Mesenchymal stem cell (in vitro differentiated cells and primary cell): ENCODE measurements around the gene VPS37B.

Source experiments
- DNase-seq: peaks from one replicate; pipeline ENCODE4 v3.0.0-alpha.2; 2013
- H2AFZ ChIP-seq: one replicate; pipeline ENCODE4 v1.6.1; 2013; ENCODE audit warnings: low read depth, mild to moderate bottlenecking, control low read depth, inconsistent platforms, low read length, moderate library complexity
- H2AK5ac ChIP-seq: 2 replicates; pipeline ENCODE4 v1.6.1; 2013; ENCODE audit warnings: low read length, moderate library complexity, mild to moderate bottlenecking, inconsistent platforms; ENCODE audit not compliant: severe bottlenecking
- H2BK120ac ChIP-seq: one replicate; pipeline ENCODE4 v1.6.1; 2013; ENCODE audit warnings: low read depth, mild to moderate bottlenecking, inconsistent platforms, low read length, moderate library complexity
- H2BK12ac ChIP-seq, 2 experiments: one replicate each; pipeline ENCODE4 v1.6.1; 2013; ENCODE audit warnings: inconsistent platforms in 2 of 2, low read length in 2 of 2, mild to moderate bottlenecking in 2 of 2, moderate library complexity in 2 of 2, control low read depth in 1 of 2
- H2BK15ac ChIP-seq: one replicate; pipeline ENCODE4 v1.6.1; 2013; ENCODE audit warnings: mild to moderate bottlenecking, low read depth, inconsistent platforms; ENCODE audit not compliant: poor library complexity, severe bottlenecking
- H2BK5ac ChIP-seq: 2 replicates; pipeline ENCODE4 v1.6.1; 2013; ENCODE audit warnings: low read depth, mild to moderate bottlenecking, low read length, control low read depth, inconsistent platforms; ENCODE audit not compliant: poor library complexity, severe bottlenecking
- H3K14ac ChIP-seq, 2 experiments: one replicate each; pipeline ENCODE4 v1.6.1; 2013; ENCODE audit warnings: inconsistent platforms in 2 of 2, low read length in 2 of 2, control low read depth in 1 of 2, mild to moderate bottlenecking in 1 of 2, moderate library complexity in 1 of 2
- H3K18ac ChIP-seq, 2 experiments: one replicate each; pipeline ENCODE4 v1.6.1; 2013; ENCODE audit warnings: inconsistent platforms in 2 of 2, low read length in 2 of 2, control low read depth in 1 of 2, low read depth in 1 of 2, mild to moderate bottlenecking in 1 of 2
- H3K23ac ChIP-seq, 2 experiments: one replicate each; pipeline ENCODE4 v1.6.1; 2013; ENCODE audit warnings: inconsistent platforms in 2 of 2, low read length in 2 of 2, mild to moderate bottlenecking in 2 of 2, moderate library complexity in 2 of 2, control low read depth in 1 of 2
- H3K27ac ChIP-seq: 2 replicates; pipeline ENCODE4 v1.5.1; 2013; ENCODE audit warnings: mild to moderate bottlenecking, moderate library complexity, low read length, control low read depth, inconsistent platforms; ENCODE audit not compliant: poor library complexity, severe bottlenecking
- H3K27me3 ChIP-seq, 2 experiments: 2 replicates each; pipeline versions ENCODE4 v1.6.1 to v1.7.0; 2013; ENCODE audit warnings: low read length in 2 of 2, mild to moderate bottlenecking in 2 of 2, moderate library complexity in 2 of 2, control low read depth in 1 of 2, inconsistent platforms in 1 of 2; ENCODE audit not compliant: control insufficient read depth in 1 of 2, insufficient read depth in 1 of 2
- H3K36me3 ChIP-seq, 2 experiments: 2 replicates each; pipeline versions ENCODE4 v1.6.1 to v1.7.0; 2013; ENCODE audit warnings: low read length in 2 of 2, control low read depth in 1 of 2, inconsistent platforms in 1 of 2, low read depth in 1 of 2, mild to moderate bottlenecking in 1 of 2; ENCODE audit not compliant: insufficient read depth in 2 of 2, control insufficient read depth in 1 of 2
- H3K4ac ChIP-seq, 2 experiments: one replicate each; pipeline ENCODE4 v1.6.1; 2013; ENCODE audit warnings: inconsistent platforms in 2 of 2, low read length in 2 of 2, mild to moderate bottlenecking in 2 of 2, moderate library complexity in 2 of 2, control low read depth in 1 of 2, low read depth in 1 of 2
- H3K4me1 ChIP-seq: 2 replicates; pipeline ENCODE4 v1.6.1; 2013; ENCODE audit warnings: low read depth, low read length, control low read depth; ENCODE audit not compliant: control insufficient read depth, insufficient read depth
- H3K4me2 ChIP-seq: 2 replicates; pipeline ENCODE4 v1.6.1; 2013; ENCODE audit warnings: low read length, mild to moderate bottlenecking, inconsistent platforms; ENCODE audit not compliant: poor library complexity, severe bottlenecking
- H3K4me3 ChIP-seq, 2 experiments: 2 replicates each; pipeline versions ENCODE4 v1.5.1 to v1.7.0; 2013; ENCODE audit warnings: low read length in 2 of 2, mild to moderate bottlenecking in 2 of 2, control low read depth in 1 of 2, low read depth in 1 of 2; ENCODE audit not compliant: insufficient read depth in 1 of 2
- H3K79me1 ChIP-seq: replicated peaks from 2 replicates; pipeline ENCODE4 v1.6.1; 2013; ENCODE audit warnings: mild to moderate bottlenecking, control low read depth, low read length, inconsistent platforms; ENCODE audit not compliant: poor library complexity, severe bottlenecking
- H3K9ac ChIP-seq: 2 replicates; pipeline ENCODE4 v1.7.0; 2013; ENCODE audit warnings: mild to moderate bottlenecking, low read length, moderate library complexity
- H3K9me3 ChIP-seq: 2 replicates; pipeline ENCODE4 v1.7.0; 2013; ENCODE audit warnings: mild to moderate bottlenecking, low read length; ENCODE audit not compliant: control insufficient read depth
- H4K8ac ChIP-seq: one replicate; pipeline ENCODE4 v1.6.1; 2013; ENCODE audit warnings: inconsistent platforms, mild to moderate bottlenecking, low read length, moderate library complexity
- H4K91ac ChIP-seq: one replicate; pipeline ENCODE4 v1.6.1; 2013; ENCODE audit warnings: mild to moderate bottlenecking, low read length, inconsistent platforms
- WGBS: methylation state at CpG from one replicate; pipeline ENCODE4 v1.1.7; 2013; ENCODE audit warnings: mixed read lengths; 5-methylcytosine and 5-hydroxymethylcytosine counted together

Gene VPS37B

GRCh38 chr12:122854554-122854953 is 41.4 kb downstream of the VPS37B start:
- Histone ChIP-seq H3K18ac (no peak overlapping the region), H3K9me3 (no peaks in the 10 kb centered on the region), H3K79me1 (peaks cover 12% of the 10 kb centered on the region), H3K27ac (no peak overlapping the region), H4K8ac (no peak overlapping the region), H3K23ac (no peak overlapping the region), H2AK5ac (no peak overlapping the region), H3K4ac (no peak overlapping the region), H2BK5ac (no peak overlapping the region), H2AFZ (no peak overlapping the region), H3K27me3 (no peaks in the 10 kb centered on the region), H2BK12ac (no peak overlapping the region), H2BK15ac (no peak overlapping the region), H3K9ac (no peak overlapping the region), H3K4me1 (peaks cover 17% of the 10 kb centered on the region), H3K14ac (no peak overlapping the region), H2BK120ac (no peak overlapping the region), H3K4me3 (no peak overlapping the region), H3K36me3 (peaks cover 3 to 80% of the 10 kb centered on the region in 2 experiments), H4K91ac (no peak overlapping the region), H3K4me2 (no peak overlapping the region)
- 94% methylated on average over 16 of the region's 17 CpGs for WGBS
- no peak for DNase-seq

- no peak overlapping the region for H4K8ac ChIP-seq
- no peak overlapping the region for H2BK120ac ChIP-seq
- H3K27ac ChIP-seq: no peak overlapping the region
- H3K4me3 ChIP-seq: no peak overlapping the region
- no peak overlapping the region for H3K18ac ChIP-seq
- H3K4me1 ChIP-seq: peaks cover 17% of the 10 kb centered on the region
- peak overlapping the region in 1 of 2 experiments; percentile 6 for H3K4ac ChIP-seq
- H2AFZ ChIP-seq: no peak overlapping the region
- no peak overlapping the region for H3K14ac ChIP-seq
- H2BK12ac ChIP-seq: peak overlapping the region in 1 of 2 experiments; percentile 23
- H3K27me3 ChIP-seq: no peaks in the 10 kb centered on the region
- DNase-seq: no peak
- no peak overlapping the region for H2AK5ac ChIP-seq
- H3K23ac ChIP-seq: no peak overlapping the region
- H3K36me3 ChIP-seq: peaks cover 3 to 80% of the 10 kb centered on the region in 2 experiments
- H2BK15ac ChIP-seq: no peak overlapping the region
- no peak overlapping the region for H2BK5ac ChIP-seq
- WGBS: 92% methylated on average over 16 of the region's 17 CpGs
- H3K4me2 ChIP-seq: no peak overlapping the region
- peaks cover 16% of the 10 kb centered on the region for H3K79me1 ChIP-seq
- H3K9me3 ChIP-seq: no peaks in the 10 kb centered on the region
- H3K9ac ChIP-seq: no peak overlapping the region
- peak overlapping the region; percentile 59 for H4K91ac ChIP-seq
Measured at GRCh38 chr12:122853582-122854245, 42.2 kb downstream of the VPS37B start.

- no peak overlapping the region for H3K27ac ChIP-seq
- H3K4me1 ChIP-seq: peaks cover 18% of the 10 kb centered on the region
- H3K79me1 ChIP-seq: peaks cover 26% of the 10 kb centered on the region
- no peak overlapping the region for H3K4me2 ChIP-seq
- no peak overlapping the region for H2AFZ ChIP-seq
- H3K27me3 ChIP-seq: no peaks in the 10 kb centered on the region
- H3K14ac ChIP-seq: no peak overlapping the region
- no peak overlapping the region for H4K91ac ChIP-seq
- H3K36me3 ChIP-seq: peaks cover 3 to 79% of the 10 kb centered on the region in 2 experiments
- no peak overlapping the region for H2BK120ac ChIP-seq
- DNase-seq: no peak
- peak overlapping the region in 1 of 2 experiments; percentile 60 for H2BK12ac ChIP-seq
- H3K4ac ChIP-seq: peak overlapping the region; percentile 65 to 77
- no peak overlapping the region for H2AK5ac ChIP-seq
- H2BK5ac ChIP-seq: no peak overlapping the region
- H2BK15ac ChIP-seq: no peak overlapping the region
- H3K4me3 ChIP-seq: peak overlapping the region in 1 of 2 experiments; percentile 17
- no peak overlapping the region for H3K9ac ChIP-seq
- H3K23ac ChIP-seq: no peak overlapping the region
- WGBS: 73% methylated on average over 18 of the region's 18 CpGs
- peak overlapping the region; percentile 1 for H4K8ac ChIP-seq
- peak overlapping the region in 1 of 2 experiments; percentile 79 for H3K18ac ChIP-seq
- H3K9me3 ChIP-seq: no peaks in the 10 kb centered on the region
Measured at GRCh38 chr12:122852336-122853275, 43.3 kb downstream of the VPS37B start.

- Histone ChIP-seq H3K4ac (peak overlapping the region in 1 of 2 experiments; percentile 6), H2BK120ac (no peak overlapping the region), H3K4me3 (no peak overlapping the region), H3K27me3 (no peaks in the 10 kb centered on the region), H3K23ac (no peak overlapping the region), H4K91ac (no peak overlapping the region), H3K79me1 (peaks cover 31% of the 10 kb centered on the region), H3K4me2 (no peak overlapping the region), H3K27ac (peak overlapping the region; percentile 9), H3K9me3 (no peaks in the 10 kb centered on the region), H3K36me3 (peaks cover 0 to 79% of the 10 kb centered on the region in 2 experiments), H3K18ac (peak overlapping the region in 1 of 2 experiments; percentile 58), H4K8ac (peak overlapping the region; percentile 93), H2BK5ac (no peak overlapping the region), H2AFZ (peak overlapping the region; percentile 8), H2BK15ac (no peak overlapping the region), H2AK5ac (no peak overlapping the region), H3K4me1 (peaks cover 18% of the 10 kb centered on the region), H3K9ac (no peak overlapping the region), H3K14ac (no peak overlapping the region), H2BK12ac (no peak overlapping the region)
- under 1% methylated on average over 5 of the region's 5 CpGs for WGBS
- DNase-seq: peak; percentile 82
Measured at GRCh38 chr12:122851820-122852219, 44.1 kb downstream of the VPS37B start.
